ENCODE results near the gene GRK7. TPM values are rescaled to one million over a fixed set of nuclear protein-coding genes. Genes with fewer than 3 reads are reported as not detected.

The GRK7 gene
- not detected in 2 replicates for total RNA-seq (2016; rRNA removed; fragmentation: Illumina TruSeq; extraction: Trizol)
- total RNA-seq (2016; cell fraction: cytosol; rRNA removed; fragmentation: Illumina TruSeq; extraction: Trizol; ENCODE audit: low read depth): not detected in 2 replicates
- total RNA-seq (2016; cell fraction: insoluble cytoplasmic fraction; rRNA removed; fragmentation: Illumina TruSeq; extraction: Trizol): not detected in 2 replicates
- not detected in 2 replicates for total RNA-seq (2016; cell fraction: membrane; rRNA removed; fragmentation: Illumina TruSeq; extraction: Trizol)
- total RNA-seq (2016; cell fraction: nucleus; rRNA removed; fragmentation: Illumina TruSeq; extraction: Trizol): not detected in 2 replicates
- polyA plus RNA-seq (2011; rRNA removed): not detected in 2 replicates
- not detected in 2 replicates for polyA plus RNA-seq (2011; cell fraction: cytosol; rRNA removed)
- not detected in 2 replicates for polyA plus RNA-seq (2011; cell fraction: nucleus; rRNA removed)
- polyA plus RNA-seq (2012): not detected in 2 replicates
- polyA plus RNA-seq (2016; cell fraction: cytosol; fragmentation: Illumina TruSeq; extraction: Trizol; ENCODE audit: low read depth): not detected in 2 replicates
- polyA plus RNA-seq (2016; cell fraction: insoluble cytoplasmic fraction; fragmentation: Illumina TruSeq; extraction: Trizol; ENCODE audit: low read depth): not detected in 2 replicates
- polyA plus RNA-seq (2016; cell fraction: membrane; fragmentation: Illumina TruSeq; extraction: Trizol; ENCODE audit: low read depth): not detected in 2 replicates
- not detected in 2 replicates for polyA plus RNA-seq (2016; cell fraction: nucleus; fragmentation: Illumina TruSeq; extraction: Trizol; ENCODE audit: insufficient read depth, low read depth)
- polyA minus RNA-seq (2011; rRNA and poly(A)+ RNA removed; ENCODE audit: low replicate concordance): 0.05 TPM in 1 of 2 replicates, not detected in the other
- polyA minus RNA-seq (2011; cell fraction: cytosol; rRNA and poly(A)+ RNA removed): not detected in 2 replicates
- not detected in 2 replicates for polyA minus RNA-seq (2011; cell fraction: nucleus; rRNA and poly(A)+ RNA removed)
- percentile 11 among the genes with signal in this experiment for Bru-seq, nascent RNA
- percentile 23 among the genes with signal in this experiment for BruChase-seq, experiment 1, labeled RNA remaining after a 6-hour chase
- percentile 27 among the genes with signal in this experiment for BruChase-seq, experiment 2, labeled RNA remaining after a 2-hour chase
- long read RNA-seq, experiment 1: 0 reads
- long read RNA-seq, experiment 2: 0 reads

GRCh38 chr3:141763088-141763750 is at the start of gene GRK7:
TSS of gene GRK7 (plus strand) at chr3:141763408. CDS start at chr3:141778285, 14,877 bp downstream.
- Histone ChIP-seq H3K36me3 (replicated peaks in 1 of 2; ENCODE audit: control insufficient read depth in 1 of 2, insufficient read depth in 2 of 2, low read length in 2 of 2) (no peaks in the 10 kb centered on the region), H3K79me2 (ENCODE audit: insufficient read depth, low read length) (no peaks in the 10 kb centered on the region), H2AFZ (ENCODE audit: low read length) (no peak within 1 kb of the TSS), H3K4me2 (ENCODE audit: low read depth, low read length) (no peak within 1 kb of the TSS), H3K9ac (ENCODE audit: insufficient read depth, low read depth, low read length) (no peak within 1 kb of the TSS), H3K4me1 (ENCODE audit: insufficient read depth, low read length) (peaks cover 10% of the 10 kb centered on the region; the same call in 1 of the 2 replicates), H3K9me3 (ENCODE audit: low read length) (no peaks in the 10 kb centered on the region), H3K27me3 (ENCODE audit: control insufficient read depth in 1 of 2, insufficient read depth in 2 of 2, low read length in 2 of 2) (peaks cover 0 to 10% of the 10 kb centered on the region in 2 experiments; a peak in 2 of 5 replicates), H3K27ac (ENCODE audit: extremely low read length, insufficient read depth, low read length) (no peak within 1 kb of the TSS), H4K20me1 (ENCODE audit: insufficient read depth, low read length) (no peaks in the 10 kb centered on the region), H3K4me3 (replicated peaks in 1 of 3; ENCODE audit: insufficient read depth in 1 of 3, low read depth in 2 of 3, low read length in 3 of 3) (no peak within 1 kb of the TSS)
- TF ChIP-seq GTF2F1 (IDR thresholded peaks at IDR 0.05; ENCODE audit: low read length): no peak
- intact Hi-C loops (cut with micrococcal nuclease; ENCODE audit: unreplicated experiment): no loop called here
- BruUV-seq (replicated peaks): no TSS peak
- DNase-seq (ENCODE audit: low spot score): no peak
- CTCF ChIA-PET (ENCODE audit: low intra/inter-chr PET ratio, low total read pairs): no interaction called here
- FAIRE-seq: no peak
- 84% methylated on average over 9 of the region's 9 CpGs for WGBS (ENCODE audit: low lambda C conversion rate)
- in situ Hi-C loops (cut with HindIII; ENCODE audit: extremely low pct_ligation_motif_present, low pct_unique_long_range_greater_than_20kb): no loop called here
- POLR2A ChIA-PET: no interaction called here
- peak; percentile 30; the same call in 2 of the 3 replicates for ATAC-seq

- ChIA-PET CTCF (ENCODE audit: low intra/inter-chr PET ratio, low total read pairs) (no interaction called here), POLR2A (interaction anchor here (2.1 kb wide), 1 partner anchor 14 kb away, joined by 6 read pairs; no protein-coding TSS in a partner anchor)
- DNase-seq (ENCODE audit: low spot score) (no peak), ATAC-seq (no peak), FAIRE-seq (no peak)
- Histone ChIP-seq H3K27ac (ENCODE audit: extremely low read length, insufficient read depth, low read length) (no peak overlapping the region), H3K4me2 (ENCODE audit: low read depth, low read length) (no peak overlapping the region), H4K20me1 (ENCODE audit: insufficient read depth, low read length) (no peaks in the 10 kb centered on the region), H2AFZ (ENCODE audit: low read length) (no peak overlapping the region), H3K4me1 (ENCODE audit: insufficient read depth, low read length) (peaks cover 14% of the 10 kb centered on the region), H3K9ac (ENCODE audit: insufficient read depth, low read depth, low read length) (no peak overlapping the region), H3K9me3 (ENCODE audit: low read length) (no peaks in the 10 kb centered on the region), H3K79me2 (ENCODE audit: insufficient read depth, low read length) (no peaks in the 10 kb centered on the region), H3K36me3 (replicated peaks in 1 of 2; ENCODE audit: control insufficient read depth in 1 of 2, insufficient read depth in 2 of 2, low read length in 2 of 2) (no peaks in the 10 kb centered on the region), H3K4me3 (replicated peaks in 1 of 3; ENCODE audit: insufficient read depth in 1 of 3, low read depth in 2 of 3, low read length in 3 of 3) (no peak overlapping the region), H3K27me3 (ENCODE audit: control insufficient read depth in 1 of 2, insufficient read depth in 2 of 2, low read length in 2 of 2) (0 out of 5 replicates have a peak, but pooled peaks cover 0 to 1% of the 10 kb centered on the region in 2 experiments)
- in situ Hi-C loops (cut with HindIII; ENCODE audit: extremely low pct_ligation_motif_present, low pct_unique_long_range_greater_than_20kb): no loop called here
- WGBS (ENCODE audit: low lambda C conversion rate): 43% methylated on average over 1 of the region's 1 CpG
- TF ChIP-seq CEBPG (CRISPR knock-in tag; IDR thresholded peaks at IDR 0.05) (no peak), ZNF468 (CRISPR knock-in tag; IDR thresholded peaks at IDR 0.05) (no peak), ZNF598 (CRISPR knock-in tag; IDR thresholded peaks at IDR 0.05; ENCODE audit: borderline replicate concordance) (no peak), ZNF552 (CRISPR knock-in tag; IDR thresholded peaks at IDR 0.05; ENCODE audit: borderline replicate concordance) (no peak), ZBTB33 (CRISPR knock-in tag; IDR thresholded peaks at IDR 0.05) (no peak), HNRNPK (IDR thresholded peaks at IDR 0.05; ENCODE audit: low read depth, low read length, poor library complexity, severe bottlenecking) (peak; percentile 90)
- intact Hi-C loops (cut with micrococcal nuclease; ENCODE audit: unreplicated experiment): no loop called here
- BruUV-seq (replicated peaks): no TSS peak
Measured at GRCh38 chr3:141714671-141715070, 48.5 kb upstream of the GRK7 start.
